GM18867 (cell line): Measurements from ENCODE around the gene FYN.
"Not testable (repeated sequence)": the region's sequence is repeated elsewhere in the genome, so short reads cannot be mapped to it uniquely, and the experiment has no call there.

Source experiments
- ATAC-seq: cut with Tn5 transposase; IDR thresholded peaks from one replicate; pipeline ENCODE4 v1.9.1; 2021; ENCODE audit warnings: mild to moderate bottlenecking, moderate library complexity; ENCODE audit not compliant: unreplicated experiment

The FYN gene

GRCh38 chr6:111687652-111688051 is 185.6 kb downstream of the FYN start:
- no peak for ATAC-seq

GRCh38 chr6:111686932-111687266 is 186.4 kb downstream of the FYN start:
- no peak for ATAC-seq

DNA sequence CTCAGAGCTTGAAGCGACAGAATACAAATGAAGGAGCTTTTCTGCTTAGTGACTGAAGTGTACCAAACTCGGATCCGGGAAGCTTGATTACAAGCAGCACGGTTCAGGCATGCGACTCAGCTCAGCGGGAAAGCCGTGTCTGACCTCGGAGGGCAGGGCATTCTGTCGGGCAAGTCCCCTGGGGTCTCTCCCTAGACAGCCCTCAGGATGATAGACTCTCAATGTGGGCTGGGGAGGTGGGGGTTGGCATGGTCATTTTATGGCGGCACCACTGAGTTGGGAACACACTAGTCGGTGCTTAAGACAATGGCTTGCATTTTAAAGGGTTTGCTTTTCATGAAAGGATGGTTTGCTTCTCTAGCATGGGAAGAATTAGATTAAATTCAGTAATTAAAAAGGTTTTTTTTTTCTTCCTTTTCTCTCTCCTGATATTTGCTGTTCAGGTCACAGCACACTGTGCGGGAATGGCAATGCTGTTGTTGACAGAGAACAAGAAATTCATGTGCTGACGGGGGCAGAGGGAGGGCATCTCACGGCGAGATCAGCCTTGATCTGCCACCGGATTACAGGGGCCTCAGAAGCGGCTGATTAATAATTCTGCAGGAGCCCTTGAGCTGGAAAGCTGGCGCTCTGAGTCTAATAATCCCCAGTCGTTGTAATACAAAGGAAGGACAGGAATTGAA is 186.9 kb downstream of the FYN start:
- ATAC-seq: no peak

DNA sequence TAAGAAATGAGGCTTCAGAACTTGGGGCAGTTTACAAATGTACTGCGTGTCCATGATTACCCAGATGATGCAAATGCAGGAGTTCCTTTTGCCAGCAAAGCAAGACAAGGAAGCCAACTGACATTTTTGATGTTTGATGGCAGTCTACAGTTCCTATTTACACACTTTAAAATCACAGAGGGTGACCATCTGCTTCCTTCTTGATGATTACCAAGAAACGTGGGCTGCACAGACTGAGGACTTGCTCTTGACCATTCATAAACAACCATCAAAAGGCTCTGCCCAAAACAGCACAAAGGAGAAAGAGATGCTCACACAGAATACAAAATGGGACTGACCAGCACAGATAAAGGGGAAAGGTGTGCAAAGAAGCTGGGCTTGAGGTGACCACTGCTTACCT is 187.7 kb downstream of the FYN start:
- no peak for ATAC-seq

- no peak for ATAC-seq
These were observed 188.2 kb downstream of the FYN start for GRCh38 chr6:111685058-111685457.

- no peak for ATAC-seq
These were observed 189.4 kb downstream of the FYN start for GRCh38 chr6:111683749-111684267.

DNA sequence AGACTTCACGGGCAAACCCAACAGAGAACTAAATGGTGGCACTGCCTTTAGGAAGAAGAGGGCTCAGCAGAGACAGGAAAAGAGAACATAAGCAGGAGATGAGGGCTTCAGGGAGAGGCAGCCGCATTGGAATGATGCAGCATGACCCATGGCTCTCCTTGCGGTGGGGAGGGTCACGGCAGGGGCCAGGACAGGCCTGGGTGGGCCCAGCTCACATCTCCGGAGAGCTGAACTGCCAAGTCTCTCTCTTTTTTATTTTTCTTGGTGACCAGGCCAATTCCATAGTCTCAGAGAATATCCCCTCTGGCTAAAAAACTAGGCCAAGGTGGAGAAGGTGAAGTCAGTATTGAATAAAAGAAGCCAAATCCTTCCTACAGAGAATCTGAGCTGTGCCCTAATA is 190.1 kb downstream of the FYN start:
- ATAC-seq: no peak

- no peak for ATAC-seq
These were observed 191.4 kb downstream of the FYN start for GRCh38 chr6:111681860-111682259.

DNA sequence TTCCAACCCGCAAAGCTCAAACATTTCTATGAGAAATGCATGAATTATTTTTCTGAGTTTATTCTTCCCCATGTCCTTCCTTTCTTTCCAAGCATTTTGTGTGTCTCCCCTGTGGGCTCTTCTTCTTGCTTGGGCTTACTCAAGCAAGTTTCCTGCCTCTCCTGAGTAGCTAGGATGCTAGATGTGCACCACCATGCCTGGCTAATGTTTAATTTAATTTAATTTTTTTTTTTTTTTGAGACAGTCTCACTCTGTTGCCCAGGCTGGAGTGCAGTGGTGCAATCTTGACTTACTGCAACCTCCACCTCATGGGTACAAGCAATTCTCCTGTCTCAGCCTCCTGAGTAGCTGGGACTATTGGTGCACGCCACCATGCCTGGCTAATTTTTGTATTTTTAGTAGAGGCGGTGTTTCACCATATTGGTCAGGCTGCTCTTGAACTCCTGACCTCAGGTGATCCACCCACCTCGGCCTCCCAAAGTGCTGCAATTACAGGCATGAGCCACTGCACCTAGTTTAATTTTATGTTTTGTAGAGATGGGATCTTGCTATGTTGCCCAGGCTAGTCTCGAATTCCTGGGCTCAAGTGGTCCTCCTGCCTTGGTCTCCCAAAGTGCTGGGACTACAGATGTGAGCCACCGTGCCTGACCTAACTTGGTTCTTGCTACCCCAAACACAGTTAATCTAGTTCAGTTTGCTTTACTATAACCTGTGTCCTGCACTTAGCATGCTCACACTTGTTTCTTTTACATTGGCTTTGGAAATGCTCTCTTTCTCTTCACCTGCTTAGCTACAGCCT is 192.2 kb downstream of the FYN start:
- ATAC-seq: not testable (repeated sequence)

DNA sequence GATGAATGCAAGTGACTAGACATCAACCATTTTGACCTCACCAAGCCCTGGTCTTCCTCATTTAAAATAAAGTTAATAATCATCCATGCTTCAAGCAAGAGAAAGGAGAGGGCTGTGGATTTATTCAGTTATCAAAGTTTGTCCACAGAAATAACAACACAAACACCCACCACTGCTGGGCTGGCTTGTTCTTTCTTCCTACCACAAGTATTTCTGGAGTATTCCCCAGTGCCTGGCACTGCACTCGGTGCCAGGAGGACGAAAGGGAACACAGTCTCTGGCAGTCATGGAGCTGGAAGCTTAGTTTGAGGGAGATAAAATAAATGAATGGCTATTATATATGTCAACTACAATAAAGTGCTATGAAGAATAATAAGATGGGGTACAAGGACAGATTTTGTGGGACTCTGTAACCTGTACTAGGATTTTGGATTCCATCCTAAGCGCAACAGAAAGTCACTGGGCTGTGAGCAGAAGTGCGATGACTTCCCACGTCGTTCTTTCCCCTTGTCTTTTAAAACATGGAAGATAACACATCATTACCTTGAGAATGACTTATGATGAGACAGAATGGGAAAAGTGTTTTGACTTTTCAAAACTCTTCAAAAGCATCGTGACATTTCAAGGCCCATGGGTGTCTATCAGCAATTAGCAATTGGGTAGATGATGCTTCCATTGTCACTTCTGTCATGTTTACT is 193.1 kb downstream of the FYN start:
- ATAC-seq: no peak

DNA sequence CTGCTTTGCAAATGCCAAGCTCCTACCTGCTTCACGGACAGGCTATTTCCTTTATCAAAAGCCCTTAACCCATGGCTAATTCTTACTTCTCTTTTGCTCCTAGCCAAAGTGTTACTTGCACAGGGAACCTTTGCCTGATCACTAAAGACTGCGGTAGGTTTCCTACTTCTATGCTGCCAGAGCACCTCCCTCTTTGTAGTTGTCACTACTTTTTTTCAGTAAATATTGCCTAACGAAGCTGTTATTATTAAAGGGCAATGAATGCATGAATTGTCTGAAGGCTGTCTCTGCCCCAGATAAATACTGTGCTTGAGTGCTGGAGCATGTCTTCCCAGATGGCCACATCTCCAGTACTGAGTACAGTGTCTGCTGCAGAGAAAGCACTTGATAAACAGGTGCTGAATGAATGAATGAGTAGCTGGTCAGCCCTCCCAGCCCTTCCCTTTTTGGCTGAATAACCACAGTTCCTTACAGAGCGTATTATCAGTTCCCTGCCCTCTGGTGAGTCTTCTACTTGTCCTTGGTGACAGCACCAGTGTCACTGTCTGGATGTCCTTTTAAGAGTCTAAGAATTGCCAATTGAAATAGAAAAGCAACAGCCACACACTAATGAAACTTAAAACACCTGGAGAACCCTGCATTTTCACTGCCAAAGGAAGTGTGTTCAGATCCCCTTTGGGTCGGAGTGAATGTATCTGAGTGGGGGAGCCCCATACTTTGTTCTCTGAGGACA is 194.0 kb downstream of the FYN start:
- no peak for ATAC-seq

DNA sequence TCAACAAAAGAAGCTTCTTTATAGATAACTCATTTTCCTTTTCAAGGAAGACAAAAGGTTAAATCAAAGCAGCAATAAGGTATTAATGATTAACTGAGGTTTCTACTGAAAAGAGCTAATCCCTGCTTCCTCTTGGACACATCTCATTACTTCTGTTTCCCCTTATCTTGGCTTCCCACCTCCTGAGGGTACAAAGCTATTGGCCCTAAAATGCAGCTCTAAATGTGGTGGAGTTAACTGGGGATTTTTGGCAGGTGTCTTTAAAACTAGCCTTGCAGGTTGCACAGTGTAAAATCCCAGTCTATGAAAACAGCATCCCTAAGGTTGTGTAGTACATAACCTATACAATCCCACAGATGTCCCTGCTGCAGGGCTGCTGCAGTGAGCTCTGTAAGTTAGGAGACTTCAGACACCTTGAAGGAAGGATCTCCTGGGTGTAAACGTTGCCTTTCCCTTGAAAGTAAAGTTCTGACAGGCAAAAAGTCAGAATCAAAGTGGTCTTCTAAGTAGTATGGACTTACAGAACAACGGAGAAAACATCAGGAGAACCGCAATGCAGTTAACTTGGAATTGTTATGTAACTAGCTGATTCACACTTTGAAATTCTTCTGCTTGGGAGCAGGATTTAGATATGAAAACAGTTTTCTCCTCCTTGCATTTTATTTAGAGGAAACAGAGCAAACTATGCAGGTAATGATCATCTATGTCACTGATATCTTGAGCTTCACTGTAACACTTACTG is 195.8 kb downstream of the FYN start:
- ATAC-seq: no peak

GRCh38 chr6:111676383-111676782 is 196.9 kb downstream of the FYN start:
- no peak for ATAC-seq

DNA sequence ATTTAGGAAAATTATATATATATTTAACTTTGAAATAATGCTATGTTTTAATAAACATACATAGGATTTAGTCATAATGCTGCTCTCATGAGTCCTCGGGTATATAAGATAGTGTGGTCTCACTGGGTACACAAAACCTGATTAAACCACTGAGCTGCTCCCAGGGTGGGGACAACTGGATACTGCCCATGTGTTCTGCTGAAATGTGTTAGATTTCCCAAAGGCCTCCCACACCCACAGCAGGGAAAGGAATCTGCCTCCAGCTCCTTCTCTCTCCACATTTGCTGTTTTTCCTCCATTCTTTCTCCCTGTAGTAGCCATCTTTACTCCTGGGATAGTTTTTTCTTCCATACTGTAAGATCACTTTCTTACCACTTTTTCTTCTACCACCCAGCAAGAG is 198.4 kb downstream of the FYN start:
- no peak for ATAC-seq

GRCh38 chr6:111674413-111674812 is 198.8 kb downstream of the FYN start:
- no peak for ATAC-seq

- no peak for ATAC-seq
These were observed 199.3 kb downstream of the FYN start for GRCh38 chr6:111673937-111674336.

DNA sequence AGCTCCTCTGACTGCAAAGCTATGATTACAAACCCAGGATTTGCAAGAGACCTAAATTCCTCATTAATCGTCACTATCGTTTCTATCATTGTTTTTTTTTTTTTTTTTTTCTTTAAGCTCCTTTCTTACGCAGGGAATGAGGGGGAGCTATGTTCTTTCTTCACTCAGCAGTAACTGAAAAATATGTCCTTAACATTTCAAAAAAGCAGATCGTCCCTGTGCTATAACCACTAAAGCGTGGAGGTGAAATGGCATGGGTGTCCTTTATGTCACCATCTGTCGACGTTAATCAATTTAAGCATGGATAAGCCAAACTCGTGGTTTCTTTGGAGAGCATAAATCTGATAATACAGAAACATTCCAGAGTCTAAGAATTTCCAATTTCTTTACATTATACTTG is 199.7 kb downstream of the FYN start:
- no peak for ATAC-seq

GRCh38 chr6:111672761-111673450 is 200.3 kb downstream of the FYN start:
- ATAC-seq: no peak

DNA sequence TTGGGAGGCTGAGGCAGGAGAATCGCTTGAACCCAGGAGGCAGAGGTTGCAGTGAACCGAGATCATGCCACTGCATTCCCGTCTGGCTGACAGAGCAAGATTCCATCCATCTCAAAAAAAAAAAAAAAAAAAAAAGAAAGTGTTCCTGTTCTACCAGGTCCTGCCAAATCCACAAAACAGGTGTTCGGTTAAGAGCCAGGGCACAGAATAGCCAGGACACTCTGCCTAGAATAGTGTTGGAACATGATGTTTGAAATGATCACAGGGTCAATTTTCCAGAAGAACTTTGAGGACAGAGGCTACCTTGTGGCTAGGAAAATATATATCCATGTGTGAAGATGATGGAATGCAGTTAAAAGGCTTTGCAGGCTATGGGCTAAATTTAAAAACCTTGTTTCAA is 203.9 kb downstream of the FYN start:
- no peak for ATAC-seq

- ATAC-seq: no peak
These were observed 204.8 kb downstream of the FYN start for GRCh38 chr6:111668410-111668809.
